GM12864 (cell line): Measurements from ENCODE around the gene MID1.

ENCODE experiments used
- DNase-seq: peaks from one replicate; pipeline ENCODE4 v3.0.0-alpha.2; 2011; ENCODE audit warnings: low read depth
- H3K4me3 ChIP-seq: 2 replicates; pipeline ENCODE4 v1.5.1; 2011; ENCODE audit warnings: mild to moderate bottlenecking, low read depth, low read length, control low read depth
- TF ChIP-seq, protein P1 (sequence below): IDR thresholded peaks from 2 replicates; pipeline ENCODE4 v1.5.1; 2011; ENCODE audit warnings: low read depth, mild to moderate bottlenecking, moderate library complexity, low read length, control low read depth, inconsistent platforms; ENCODE audit errors: missing control alignments

The MID1 gene

DNA sequence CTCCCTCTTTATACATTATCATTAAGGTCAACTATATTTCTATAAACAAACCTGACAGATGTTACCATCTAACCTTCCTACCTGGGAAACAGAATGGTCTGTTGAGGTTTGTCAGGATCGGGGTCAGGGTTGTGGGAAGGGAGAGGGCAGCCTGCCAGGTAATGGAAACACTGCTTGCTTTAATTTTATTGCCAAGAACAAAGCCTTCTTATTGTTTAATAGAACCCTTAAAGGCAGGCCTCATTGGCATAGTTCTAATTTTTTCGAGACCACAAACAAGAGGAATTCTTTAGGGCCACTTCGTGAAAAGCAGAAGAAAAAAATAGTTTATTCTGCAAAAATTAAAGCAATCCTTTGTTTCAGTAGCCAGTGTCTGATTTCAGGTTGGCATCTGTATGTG, 113.2 kb downstream of the MID1 start:
- DNase-seq = no peak
- H3K4me3 ChIP-seq = no peak overlapping the region
- TF ChIP-seq, protein P1, sequence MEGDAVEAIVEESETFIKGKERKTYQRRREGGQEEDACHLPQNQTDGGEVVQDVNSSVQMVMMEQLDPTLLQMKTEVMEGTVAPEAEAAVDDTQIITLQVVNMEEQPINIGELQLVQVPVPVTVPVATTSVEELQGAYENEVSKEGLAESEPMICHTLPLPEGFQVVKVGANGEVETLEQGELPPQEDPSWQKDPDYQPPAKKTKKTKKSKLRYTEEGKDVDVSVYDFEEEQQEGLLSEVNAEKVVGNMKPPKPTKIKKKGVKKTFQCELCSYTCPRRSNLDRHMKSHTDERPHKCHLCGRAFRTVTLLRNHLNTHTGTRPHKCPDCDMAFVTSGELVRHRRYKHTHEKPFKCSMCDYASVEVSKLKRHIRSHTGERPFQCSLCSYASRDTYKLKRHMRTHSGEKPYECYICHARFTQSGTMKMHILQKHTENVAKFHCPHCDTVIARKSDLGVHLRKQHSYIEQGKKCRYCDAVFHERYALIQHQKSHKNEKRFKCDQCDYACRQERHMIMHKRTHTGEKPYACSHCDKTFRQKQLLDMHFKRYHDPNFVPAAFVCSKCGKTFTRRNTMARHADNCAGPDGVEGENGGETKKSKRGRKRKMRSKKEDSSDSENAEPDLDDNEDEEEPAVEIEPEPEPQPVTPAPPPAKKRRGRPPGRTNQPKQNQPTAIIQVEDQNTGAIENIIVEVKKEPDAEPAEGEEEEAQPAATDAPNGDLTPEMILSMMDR = no peak

DNA sequence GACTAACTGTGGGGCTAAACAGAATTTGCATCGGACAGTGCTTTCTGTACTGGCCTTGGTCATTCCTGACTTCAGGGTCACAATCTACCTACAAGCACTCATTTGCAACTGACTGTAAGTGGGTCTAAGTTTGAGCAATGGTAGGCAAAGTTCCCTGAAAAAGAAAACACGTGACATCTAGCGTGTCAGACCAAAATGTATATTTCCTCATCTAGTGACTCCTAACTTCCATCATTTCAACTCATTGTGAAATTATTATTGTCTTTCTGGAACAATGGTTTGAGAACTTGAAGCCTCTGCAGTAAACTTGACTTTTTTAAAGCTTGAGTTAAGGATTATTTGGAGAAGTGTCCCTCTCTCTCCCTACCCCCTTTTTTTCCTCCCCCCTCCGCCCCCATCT, 113.6 kb downstream of the MID1 start:
- TF ChIP-seq, protein P1 = no peak
- no peak overlapping the region for H3K4me3 ChIP-seq
- no peak for DNase-seq

DNA sequence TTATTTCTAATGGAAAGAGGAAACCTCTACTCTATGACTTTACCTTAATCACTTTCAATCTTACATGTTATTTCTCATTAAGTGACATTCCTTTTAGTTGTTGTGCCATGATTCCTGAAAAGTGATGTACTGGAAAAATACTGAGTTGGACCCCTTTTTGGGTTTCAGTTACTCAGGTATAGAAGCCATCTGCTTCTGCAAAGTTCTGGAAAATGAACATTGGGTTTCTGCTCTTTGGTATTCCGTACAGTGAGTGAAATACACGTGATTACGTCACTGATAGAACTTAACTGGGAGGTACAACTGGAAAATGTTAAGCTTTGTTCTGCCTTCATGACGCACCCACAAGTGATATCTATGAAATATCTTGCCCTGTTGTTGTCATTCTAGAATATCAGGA, 114.7 kb downstream of the MID1 start:
- no peak for DNase-seq
- TF ChIP-seq, protein P1 = no peak
- H3K4me3 ChIP-seq = no peak overlapping the region

DNA sequence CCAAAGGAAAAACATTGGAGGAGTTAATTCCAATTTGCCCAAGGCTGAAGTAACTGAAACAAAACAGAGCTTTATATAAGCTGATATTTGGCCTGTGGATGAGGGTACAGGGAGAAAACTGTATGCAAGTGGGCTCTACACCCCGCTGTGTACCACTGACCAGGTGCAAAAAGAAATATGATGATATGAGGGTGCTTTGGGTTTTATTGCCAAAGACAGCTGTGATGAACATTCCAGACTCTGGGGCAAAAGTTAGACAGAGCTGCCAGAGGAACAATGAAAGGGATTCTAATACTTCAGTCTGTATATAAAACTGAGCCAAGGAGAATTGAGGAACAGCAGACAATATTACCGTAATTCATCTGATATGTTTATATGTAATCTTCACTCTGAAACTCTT, 117.4 kb downstream of the MID1 start:
- no peak overlapping the region for H3K4me3 ChIP-seq
- no peak for DNase-seq
- TF ChIP-seq, protein P1 = no peak

DNA sequence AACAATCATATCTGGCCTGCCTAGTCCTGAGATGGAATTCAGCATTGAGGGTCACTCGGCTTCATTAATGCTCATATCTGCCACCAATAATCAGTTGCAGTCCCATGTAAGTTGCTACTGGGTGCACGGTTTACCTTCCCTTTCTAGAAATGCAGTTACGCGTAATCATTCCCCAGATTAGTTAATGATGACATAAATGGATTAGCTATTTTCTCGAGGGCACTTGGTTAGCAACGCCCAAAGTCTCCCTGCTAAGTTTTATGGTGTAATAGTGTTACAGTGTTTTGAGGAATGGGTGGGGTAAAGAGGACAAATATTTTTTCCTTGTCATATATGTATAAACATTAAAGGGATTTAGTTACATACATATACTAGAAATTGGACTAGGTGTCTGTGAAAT, 118.8 kb downstream of the MID1 start:
- no peak for DNase-seq
- TF ChIP-seq, protein P1 = no peak
- no peak overlapping the region for H3K4me3 ChIP-seq

DNA sequence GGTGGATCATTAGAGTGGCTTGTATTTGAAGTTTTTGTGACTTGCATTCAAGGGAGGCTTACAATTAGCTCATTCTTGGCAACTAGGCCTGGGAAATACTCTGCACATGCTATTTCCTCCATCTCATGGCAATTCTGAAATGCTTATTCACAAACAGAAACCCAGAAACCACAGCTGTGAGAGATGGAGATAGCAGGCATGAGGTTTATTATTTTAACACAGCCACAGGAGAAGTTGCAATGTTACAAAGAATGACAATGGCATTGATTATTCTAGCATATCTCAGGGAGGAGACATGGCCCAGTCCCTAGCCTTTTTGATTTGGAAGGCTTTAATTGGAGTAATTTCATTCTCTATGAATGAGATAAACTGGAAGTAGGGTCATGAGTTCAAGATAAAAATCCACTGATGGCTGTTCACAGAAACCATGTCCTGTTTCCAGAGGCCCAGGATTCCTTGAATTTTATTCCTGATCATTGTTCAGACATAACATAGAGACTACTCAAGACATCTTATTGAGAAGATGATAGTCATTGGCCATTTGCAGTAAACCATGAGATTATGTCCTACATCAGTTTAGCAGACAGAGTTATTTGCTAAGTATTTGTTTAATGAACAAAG, 123.9 kb downstream of the MID1 start:
- TF ChIP-seq, protein P1 = no peak
- no peak for DNase-seq
- H3K4me3 ChIP-seq = no peak overlapping the region

DNA sequence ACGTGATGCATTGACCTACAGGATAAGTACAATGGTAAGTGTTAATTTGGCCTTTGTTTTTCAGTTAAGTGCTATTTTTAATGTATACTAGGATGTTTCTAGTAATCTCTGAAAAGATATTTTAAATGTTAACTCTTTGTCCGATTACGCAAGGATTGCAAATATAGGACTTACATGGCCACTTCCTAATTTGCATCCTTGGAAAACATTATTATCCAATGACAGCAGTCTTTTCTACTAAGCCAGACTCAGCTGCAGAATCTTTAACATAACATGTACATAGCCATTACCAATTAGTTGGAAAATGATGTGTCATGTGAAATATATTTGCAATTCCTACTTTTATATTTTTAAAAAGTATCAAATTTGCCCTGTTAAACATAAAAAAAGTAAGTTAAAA, 124.7 kb downstream of the MID1 start:
- TF ChIP-seq, protein P1 = no peak
- no peak for DNase-seq

More for the DNA sequence above, 124.7 kb downstream of the MID1 start:
- H3K4me3 ChIP-seq = no peak overlapping the region
